GM12878 (cell line): ENCODE measurements around the gene HHIPL1. TPM values are rescaled to one million over a fixed set of nuclear protein-coding genes. Genes with fewer than 3 reads are reported as not detected.

Source experiments
- ATAC-seq: fragments of 200-7000 bp; cut with Tn5 transposase; 3 replicates; pipeline ENCODE4 v1.9.1; 2020; ENCODE audit warnings: mild to moderate bottlenecking, moderate library complexity
- BruUV-seq: library from RNA; stranded (reverse); fragments of 400-500 nt; replicated peaks from 2 replicates; lab custom pipeline; 2021; lab: Mats Ljungman, UMichigan
- CTCF ChIA-PET: fragments of 300-600 bp; sonication (Branson Sonifier 250); formaldehyde crosslinking; extraction: SDS; loops from one replicate; lab custom pipeline; 2021; ENCODE audit warnings: inconsistent platforms; lab: Yijun Ruan, JAX
- POLR2A ChIA-PET: fragments of 350-600 bp; formaldehyde crosslinking; extraction: SDS; loops from one replicate; lab custom pipeline; 2021; ENCODE audit warnings: inconsistent platforms; lab: Charles Lee
- RAD21 ChIA-PET: fragments of 300-600 bp; sonication (Branson Sonifier 250); formaldehyde crosslinking; loops from one replicate; lab custom pipeline; 2023; ENCODE audit warnings: antibody characterized with exemption; ENCODE audit not compliant: unreplicated experiment; lab: Charles Lee
- SMC1A ChIA-PET: fragments of 300-600 bp; sonication (Branson Sonifier 250); formaldehyde crosslinking; loops from one replicate; lab custom pipeline; 2023; ENCODE audit not compliant: unreplicated experiment, uncharacterized antibody; lab: Charles Lee
- DNase-seq: peaks from one replicate; pipeline ENCODE4 v3.0.0-alpha.2; 2011; ENCODE audit warnings: low read depth, low spot score
- FAIRE-seq: peaks from 3 replicates; lab custom pipeline; 2011; peaks lifted over from hg19 to GRCh38; lab: Jason Lieb, UNC
- H2AFZ ChIP-seq: 2 replicates; pipeline ENCODE4 v1.6.0; 2011; ENCODE audit warnings: low read depth, low read length, control low read depth; ENCODE audit not compliant: control insufficient read depth
- H3K27ac ChIP-seq: 2 replicates; pipeline ENCODE4 v1.5.1; 2011; ENCODE audit warnings: control low read depth; ENCODE audit not compliant: control insufficient read depth, insufficient read depth
- H3K27me3 ChIP-seq, 2 experiments: replicated peaks in 1 of 2; 2 replicates each; pipeline versions ENCODE4 v1.6.0 to v1.6.1; 2011; ENCODE audit warnings: low read length in 1 of 2; ENCODE audit not compliant: control insufficient read depth in 2 of 2, insufficient read depth in 2 of 2
- H3K36me3 ChIP-seq, 2 experiments: 2 replicates each; pipeline ENCODE4 v1.5.1; 2011; ENCODE audit warnings: low read length in 1 of 2; ENCODE audit not compliant: control insufficient read depth in 2 of 2, insufficient read depth in 2 of 2
- H3K4me1 ChIP-seq: 2 replicates; pipeline ENCODE4 v1.6.1; 2011; ENCODE audit warnings: mild to moderate bottlenecking, low read length, moderate library complexity, mixed read lengths; ENCODE audit not compliant: control insufficient read depth, insufficient read depth
- H3K4me2 ChIP-seq: 2 replicates; pipeline ENCODE4 v1.6.0; 2011; ENCODE audit warnings: control low read depth; ENCODE audit not compliant: control insufficient read depth, insufficient read depth
- H3K4me3 ChIP-seq: fragments of 200-600 bp; sonication (generic); 2 replicates; pipeline ENCODE4 v1.5.1; 2016
- H3K79me2 ChIP-seq: 2 replicates; pipeline ENCODE4 v1.6.0; 2011; ENCODE audit warnings: low read length; ENCODE audit not compliant: control insufficient read depth, insufficient read depth
- H3K9ac ChIP-seq: 2 replicates; pipeline ENCODE4 v1.8.0; 2011; ENCODE audit warnings: low read length, control low read depth, mixed read lengths; ENCODE audit not compliant: control insufficient read depth, insufficient read depth
- H3K9me3 ChIP-seq: replicated peaks from 3 replicates; pipeline ENCODE4 v1.5.1; 2011; ENCODE audit warnings: mild to moderate bottlenecking, low read length; ENCODE audit not compliant: control insufficient read depth, insufficient read depth
- H4K20me1 ChIP-seq: 2 replicates; pipeline ENCODE4 v1.6.0; 2011; ENCODE audit not compliant: control insufficient read depth, insufficient read depth
- CHD4 ChIP-seq: fragments of 200-600 bp; sonication (generic); IDR thresholded peaks from 2 replicates; pipeline ENCODE4 v1.6.1; 2016; ENCODE audit warnings: mild to moderate bottlenecking
- CUX1 ChIP-seq: IDR thresholded peaks from 2 replicates; pipeline ENCODE4 v1.6.1; 2012; ENCODE audit warnings: improper control_type of control experiment, low read depth, low read length; ENCODE audit not compliant: insufficient replicate concordance
- IRF4 ChIP-seq: IDR thresholded peaks from 2 replicates; pipeline ENCODE4 v1.6.1; 2011; ENCODE audit warnings: low read depth, low read length
- MLLT1 ChIP-seq: fragments of 450-650 bp; IDR thresholded peaks from 2 replicates; pipeline ENCODE4 v1.6.1; 2016; ENCODE audit warnings: mild to moderate bottlenecking
- NFYB ChIP-seq: IDR thresholded peaks from 2 replicates; pipeline ENCODE4 v1.6.1; 2011; ENCODE audit warnings: low read depth, mild to moderate bottlenecking, low read length, improper control_type of control experiment, moderate library complexity; ENCODE audit not compliant: insufficient read depth
- PAX8 ChIP-seq: fragments of 450-650 bp; IDR thresholded peaks from 2 replicates; pipeline ENCODE4 v1.6.1; 2017; ENCODE audit warnings: mild to moderate bottlenecking, moderate library complexity
- TCF7 ChIP-seq: IDR thresholded peaks from 2 replicates; pipeline ENCODE4 v1.6.1; 2014; ENCODE audit warnings: antibody characterized with exemption, borderline replicate concordance
- ZNF384 ChIP-seq: IDR thresholded peaks from 2 replicates; pipeline ENCODE4 v1.6.1; 2012; ENCODE audit warnings: low read depth, mild to moderate bottlenecking, low read length, improper control_type of control experiment, borderline replicate concordance
- ZNF687 ChIP-seq: fragments of 450-650 bp; IDR thresholded peaks from 2 replicates; pipeline ENCODE4 v1.6.1; 2017; ENCODE audit warnings: mild to moderate bottlenecking, moderate library complexity
- WGBS: methylation state at CpG from one replicate; pipeline ENCODE4 v1.1.6; 2016; ENCODE audit warnings: low lambda C conversion rate; ENCODE audit not compliant: insufficient replicate concordance, insufficient coverage; ENCODE audit errors: missing lambda C conversion rate; 5-methylcytosine and 5-hydroxymethylcytosine counted together
- in situ Hi-C: fragments of 300-500 bp; cut with MboI; formaldehyde crosslinking; loops from 9 replicates; pipeline ENCODE4 v1.14.3; 2018; ENCODE audit warnings: mixed read lengths
- intact Hi-C: fragments of 100-400 bp; cut with micrococcal nuclease; formaldehyde crosslinking; loops from one replicate; pipeline ENCODE4 v1.14.2; 2022; ENCODE audit not compliant: unreplicated experiment
- polyA plus RNA-seq, 11 experiments: library from polyadenylated mRNA; depleted of rRNA in 4 of 11; unstranded in 6 of 11; stranded (reverse) in 5 of 11; fragments of >200 nt; fragmentation: Nextera tagmentation in 4 of 11; fragmentation: Illumina TruSeq in 1 of 11; extraction: Ambion mirVana in 4 of 11; extraction: Trizol in 1 of 11; gene quantifications; 1 replicate in 1 of 11; 2 replicates in 10 of 11; pipeline versions ENCODE4 v1.2.1 to v1.2.3, GENCODE V29; 2011 to 2016; ENCODE audit warnings: inconsistent platforms in 2 of 11, missing spikeins in 2 of 11, low read depth in 1 of 11
- total RNA-seq, 4 experiments: library from RNA; depleted of rRNA in 3 of 4; stranded (reverse); fragments of >200 nt in 3 of 4; fragmentation: Illumina TruSeq in 1 of 4; extraction: Trizol in 1 of 4; gene quantifications; 2 replicates each; pipeline versions ENCODE4 v1.2.1 to v1.2.3, GENCODE V29; 2013 to 2021
- TF ChIP-seq, protein P1 (sequence below): fragments of 450-650 bp; IDR thresholded peaks from 2 replicates; pipeline ENCODE4 v1.6.1; 2017; ENCODE audit warnings: mild to moderate bottlenecking, low read depth, inconsistent platforms; ENCODE audit not compliant: poor library complexity, severe bottlenecking

The HHIPL1 gene
- total and polyA plus RNA-seq, 10 of the 15 experiments (the other 5 are each of a cell fraction or from before 2014, with no cell fraction given) = 0.09 TPM; not detected in 9

DNA sequence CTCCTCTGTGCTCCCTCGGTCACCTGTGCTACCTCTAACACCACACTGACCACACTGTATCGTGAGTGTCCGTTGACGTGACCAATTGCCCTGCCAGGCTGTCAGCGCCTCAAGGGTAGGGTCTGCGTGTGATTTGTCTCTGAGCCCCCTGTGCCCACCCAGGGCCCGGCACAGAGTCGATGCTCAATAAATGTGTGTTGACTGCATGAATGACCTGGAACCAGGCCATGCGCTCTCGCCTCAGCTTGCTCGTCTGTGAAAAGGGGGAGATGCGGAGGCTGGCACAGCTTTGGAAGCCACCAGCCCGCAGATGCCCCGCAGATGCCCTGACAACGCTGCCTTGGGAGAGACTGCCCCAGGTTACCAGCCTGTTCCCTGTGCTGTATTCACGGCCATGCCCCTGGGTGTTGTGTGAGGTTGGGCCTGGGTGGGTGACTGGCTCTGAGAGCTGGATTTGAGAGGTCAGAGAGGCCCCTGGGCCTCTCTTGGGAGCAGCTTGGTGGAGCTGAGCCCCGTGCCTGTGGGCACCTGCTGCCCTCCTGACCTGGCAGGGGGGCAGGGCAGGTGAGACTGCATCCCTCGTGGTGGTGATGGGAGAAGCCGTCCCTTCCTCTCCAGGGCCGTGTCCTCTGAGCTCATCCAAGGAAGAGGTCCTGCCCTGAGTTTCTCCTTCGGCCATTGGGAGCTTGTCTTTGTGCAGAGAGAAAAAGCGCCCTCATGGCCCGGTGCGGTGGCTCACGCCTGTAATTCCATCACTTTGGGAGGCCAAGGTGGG is 82.4 kb downstream of the HHIPL1 start:
- no peak overlapping the region for H3K4me3 ChIP-seq
- in situ Hi-C loops (no loop called here), intact Hi-C loops (no loop called here)
- no peak overlapping the region for H3K27ac ChIP-seq
- H3K9me3 ChIP-seq = no peaks in the 10 kb centered on the region
- no TSS peak for BruUV-seq
- POLR2A ChIA-PET = no interaction called here
- no peak for FAIRE-seq
- 37% methylated on average over 25 of the region's 25 CpGs for WGBS
- no peaks in the 10 kb centered on the region for H3K4me1 ChIP-seq
- no peaks in the 10 kb centered on the region; a peak in 4 of 4 replicates for H3K27me3 ChIP-seq
- H3K9ac ChIP-seq = no peak overlapping the region
- H3K4me2 ChIP-seq = no peak overlapping the region
- H3K79me2 ChIP-seq = no peaks in the 10 kb centered on the region
- H4K20me1 ChIP-seq = no peaks in the 10 kb centered on the region
- CTCF ChIA-PET = no interaction called here
- no peaks in the 10 kb centered on the region for H3K36me3 ChIP-seq
- H2AFZ ChIP-seq = no peak overlapping the region
- DNase-seq = no peak
- RAD21 ChIA-PET = no interaction called here
- SMC1A ChIA-PET = no interaction called here
- ATAC-seq = no peak
- no peak for TF ChIP-seq NFYB
- TF ChIP-seq TCF7 = no peak
- TF ChIP-seq CUX1 = no peak
- no peak for TF ChIP-seq PAX8
- TF ChIP-seq, protein P1, sequence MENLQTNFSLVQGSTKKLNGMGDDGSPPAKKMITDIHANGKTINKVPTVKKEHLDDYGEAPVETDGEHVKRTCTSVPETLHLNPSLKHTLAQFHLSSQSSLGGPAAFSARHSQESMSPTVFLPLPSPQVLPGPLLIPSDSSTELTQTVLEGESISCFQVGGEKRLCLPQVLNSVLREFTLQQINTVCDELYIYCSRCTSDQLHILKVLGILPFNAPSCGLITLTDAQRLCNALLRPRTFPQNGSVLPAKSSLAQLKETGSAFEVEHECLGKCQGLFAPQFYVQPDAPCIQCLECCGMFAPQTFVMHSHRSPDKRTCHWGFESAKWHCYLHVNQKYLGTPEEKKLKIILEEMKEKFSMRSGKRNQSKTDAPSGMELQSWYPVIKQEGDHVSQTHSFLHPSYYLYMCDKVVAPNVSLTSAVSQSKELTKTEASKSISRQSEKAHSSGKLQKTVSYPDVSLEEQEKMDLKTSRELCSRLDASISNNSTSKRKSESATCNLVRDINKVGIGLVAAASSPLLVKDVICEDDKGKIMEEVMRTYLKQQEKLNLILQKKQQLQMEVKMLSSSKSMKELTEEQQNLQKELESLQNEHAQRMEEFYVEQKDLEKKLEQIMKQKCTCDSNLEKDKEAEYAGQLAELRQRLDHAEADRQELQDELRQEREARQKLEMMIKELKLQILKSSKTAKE = no peak
- no peak for TF ChIP-seq ZNF687
- TF ChIP-seq IRF4 = no peak
- no peak for TF ChIP-seq ZNF384
- TF ChIP-seq CHD4 = no peak
- no peak for TF ChIP-seq MLLT1
